H1 (cell line): Measurements from ENCODE around the gene PIAS4. TPM values are rescaled to one million over a fixed set of nuclear protein-coding genes. Genes with fewer than 3 reads are reported as not detected.

Source experiments
- CREB1 ChIP-seq: IDR thresholded peaks from 2 replicates; pipeline ENCODE4 v1.6.1; 2012; ENCODE audit warnings: inconsistent platforms
- KDM4A ChIP-seq: IDR thresholded peaks from one replicate; pipeline ENCODE4 v1.7.1; 2012; ENCODE audit warnings: low read depth, mild to moderate bottlenecking, moderate library complexity, low read length, inconsistent platforms; ENCODE audit not compliant: severe bottlenecking
- RBBP5 ChIP-seq: IDR thresholded peaks from 2 replicates; pipeline ENCODE4 v1.7.1; 2012; ENCODE audit warnings: low read depth, mild to moderate bottlenecking, inconsistent platforms, low read length, moderate library complexity, borderline replicate concordance
- RNF2 ChIP-seq: fragments of 200-900, 300-1000 bp; sonication (generic); IDR thresholded peaks from 2 replicates; pipeline ENCODE4 v1.7.1; 2016; ENCODE audit warnings: borderline replicate concordance, low read depth, mild to moderate bottlenecking, antibody characterized with exemption, low read length; ENCODE audit not compliant: poor library complexity, severe bottlenecking; ENCODE audit errors: missing control alignments
- polyA plus RNA-seq, 7 experiments: library from polyadenylated mRNA; depleted of rRNA in 3 of 7; stranded (reverse) in 5 of 7; unstranded in 2 of 7; fragments of >200 nt in 5 of 7; fragments of 200-250 nt in 2 of 7; gene quantifications; 1 replicate in 5 of 7; 2 replicates in 1 of 7; 4 replicates in 1 of 7; pipeline versions ENCODE4 v1.2.1 to v1.2.3, GENCODE V29; 2011 to 2013; ENCODE audit warnings: missing spikeins in 2 of 7, mixed read lengths in 2 of 7
- total RNA-seq: library from RNA; stranded (reverse); fragmentation: NEBNext Ultra II Directional; extraction: Animal tissue kit (Norgen Biotek cat#: 25700); gene quantifications from 2 replicates; pipeline ENCODE4 v1.2.1, GENCODE V29; 2021
- TF ChIP-seq, protein P1 (sequence below): fragments of 300-600 bp; sonication (generic); IDR thresholded peaks from 2 replicates; pipeline ENCODE4 v1.7.1; 2012; ENCODE audit warnings: low read length, moderate library complexity, mild to moderate bottlenecking, inconsistent platforms; ENCODE audit not compliant: insufficient replicate concordance

Gene PIAS4
- total and polyA plus RNA-seq, 2 of the 8 experiments (the other 6 are each of a cell fraction or from before 2014, with no cell fraction given), result 30.2 to 51.4 TPM

DNA sequence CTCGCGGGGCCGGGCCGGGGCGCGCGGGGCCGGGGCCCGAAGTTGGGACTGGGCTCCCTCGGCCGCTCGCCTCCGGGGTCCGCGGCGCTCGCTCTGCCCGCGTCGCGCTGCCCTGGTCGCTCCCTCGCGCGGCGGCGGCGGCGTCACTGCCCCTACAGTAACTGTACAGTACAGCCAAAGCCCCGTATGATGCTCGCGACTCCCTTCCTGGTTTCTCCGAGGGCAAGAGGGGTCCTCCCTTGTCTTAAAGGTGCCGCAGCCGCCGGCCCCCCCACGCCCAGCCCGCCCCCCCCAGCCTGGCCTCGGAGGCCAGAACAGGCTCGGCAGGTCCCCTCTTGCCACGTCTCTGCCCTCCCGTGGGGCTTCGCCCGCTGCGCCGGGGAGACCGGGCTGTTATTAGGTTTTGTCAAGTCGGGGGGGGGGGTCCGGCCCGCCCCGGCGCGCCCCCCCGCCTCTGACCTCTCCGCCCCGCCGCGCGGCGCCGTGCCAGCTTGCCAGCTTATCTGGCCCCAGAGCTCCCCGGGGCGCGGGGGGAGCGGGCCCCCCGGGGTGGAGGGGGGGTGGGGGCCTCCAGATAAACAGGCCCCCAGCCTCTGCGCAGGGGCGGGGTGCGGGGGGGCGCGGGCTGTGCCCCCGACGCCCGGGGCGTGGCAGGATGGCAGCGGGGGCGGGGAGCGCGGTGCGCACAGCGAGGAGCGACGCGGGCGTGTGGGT, 59.3 kb downstream of the PIAS4 start, which contains the start of gene ZBTB7A (continued):
- TF ChIP-seq, protein P1, sequence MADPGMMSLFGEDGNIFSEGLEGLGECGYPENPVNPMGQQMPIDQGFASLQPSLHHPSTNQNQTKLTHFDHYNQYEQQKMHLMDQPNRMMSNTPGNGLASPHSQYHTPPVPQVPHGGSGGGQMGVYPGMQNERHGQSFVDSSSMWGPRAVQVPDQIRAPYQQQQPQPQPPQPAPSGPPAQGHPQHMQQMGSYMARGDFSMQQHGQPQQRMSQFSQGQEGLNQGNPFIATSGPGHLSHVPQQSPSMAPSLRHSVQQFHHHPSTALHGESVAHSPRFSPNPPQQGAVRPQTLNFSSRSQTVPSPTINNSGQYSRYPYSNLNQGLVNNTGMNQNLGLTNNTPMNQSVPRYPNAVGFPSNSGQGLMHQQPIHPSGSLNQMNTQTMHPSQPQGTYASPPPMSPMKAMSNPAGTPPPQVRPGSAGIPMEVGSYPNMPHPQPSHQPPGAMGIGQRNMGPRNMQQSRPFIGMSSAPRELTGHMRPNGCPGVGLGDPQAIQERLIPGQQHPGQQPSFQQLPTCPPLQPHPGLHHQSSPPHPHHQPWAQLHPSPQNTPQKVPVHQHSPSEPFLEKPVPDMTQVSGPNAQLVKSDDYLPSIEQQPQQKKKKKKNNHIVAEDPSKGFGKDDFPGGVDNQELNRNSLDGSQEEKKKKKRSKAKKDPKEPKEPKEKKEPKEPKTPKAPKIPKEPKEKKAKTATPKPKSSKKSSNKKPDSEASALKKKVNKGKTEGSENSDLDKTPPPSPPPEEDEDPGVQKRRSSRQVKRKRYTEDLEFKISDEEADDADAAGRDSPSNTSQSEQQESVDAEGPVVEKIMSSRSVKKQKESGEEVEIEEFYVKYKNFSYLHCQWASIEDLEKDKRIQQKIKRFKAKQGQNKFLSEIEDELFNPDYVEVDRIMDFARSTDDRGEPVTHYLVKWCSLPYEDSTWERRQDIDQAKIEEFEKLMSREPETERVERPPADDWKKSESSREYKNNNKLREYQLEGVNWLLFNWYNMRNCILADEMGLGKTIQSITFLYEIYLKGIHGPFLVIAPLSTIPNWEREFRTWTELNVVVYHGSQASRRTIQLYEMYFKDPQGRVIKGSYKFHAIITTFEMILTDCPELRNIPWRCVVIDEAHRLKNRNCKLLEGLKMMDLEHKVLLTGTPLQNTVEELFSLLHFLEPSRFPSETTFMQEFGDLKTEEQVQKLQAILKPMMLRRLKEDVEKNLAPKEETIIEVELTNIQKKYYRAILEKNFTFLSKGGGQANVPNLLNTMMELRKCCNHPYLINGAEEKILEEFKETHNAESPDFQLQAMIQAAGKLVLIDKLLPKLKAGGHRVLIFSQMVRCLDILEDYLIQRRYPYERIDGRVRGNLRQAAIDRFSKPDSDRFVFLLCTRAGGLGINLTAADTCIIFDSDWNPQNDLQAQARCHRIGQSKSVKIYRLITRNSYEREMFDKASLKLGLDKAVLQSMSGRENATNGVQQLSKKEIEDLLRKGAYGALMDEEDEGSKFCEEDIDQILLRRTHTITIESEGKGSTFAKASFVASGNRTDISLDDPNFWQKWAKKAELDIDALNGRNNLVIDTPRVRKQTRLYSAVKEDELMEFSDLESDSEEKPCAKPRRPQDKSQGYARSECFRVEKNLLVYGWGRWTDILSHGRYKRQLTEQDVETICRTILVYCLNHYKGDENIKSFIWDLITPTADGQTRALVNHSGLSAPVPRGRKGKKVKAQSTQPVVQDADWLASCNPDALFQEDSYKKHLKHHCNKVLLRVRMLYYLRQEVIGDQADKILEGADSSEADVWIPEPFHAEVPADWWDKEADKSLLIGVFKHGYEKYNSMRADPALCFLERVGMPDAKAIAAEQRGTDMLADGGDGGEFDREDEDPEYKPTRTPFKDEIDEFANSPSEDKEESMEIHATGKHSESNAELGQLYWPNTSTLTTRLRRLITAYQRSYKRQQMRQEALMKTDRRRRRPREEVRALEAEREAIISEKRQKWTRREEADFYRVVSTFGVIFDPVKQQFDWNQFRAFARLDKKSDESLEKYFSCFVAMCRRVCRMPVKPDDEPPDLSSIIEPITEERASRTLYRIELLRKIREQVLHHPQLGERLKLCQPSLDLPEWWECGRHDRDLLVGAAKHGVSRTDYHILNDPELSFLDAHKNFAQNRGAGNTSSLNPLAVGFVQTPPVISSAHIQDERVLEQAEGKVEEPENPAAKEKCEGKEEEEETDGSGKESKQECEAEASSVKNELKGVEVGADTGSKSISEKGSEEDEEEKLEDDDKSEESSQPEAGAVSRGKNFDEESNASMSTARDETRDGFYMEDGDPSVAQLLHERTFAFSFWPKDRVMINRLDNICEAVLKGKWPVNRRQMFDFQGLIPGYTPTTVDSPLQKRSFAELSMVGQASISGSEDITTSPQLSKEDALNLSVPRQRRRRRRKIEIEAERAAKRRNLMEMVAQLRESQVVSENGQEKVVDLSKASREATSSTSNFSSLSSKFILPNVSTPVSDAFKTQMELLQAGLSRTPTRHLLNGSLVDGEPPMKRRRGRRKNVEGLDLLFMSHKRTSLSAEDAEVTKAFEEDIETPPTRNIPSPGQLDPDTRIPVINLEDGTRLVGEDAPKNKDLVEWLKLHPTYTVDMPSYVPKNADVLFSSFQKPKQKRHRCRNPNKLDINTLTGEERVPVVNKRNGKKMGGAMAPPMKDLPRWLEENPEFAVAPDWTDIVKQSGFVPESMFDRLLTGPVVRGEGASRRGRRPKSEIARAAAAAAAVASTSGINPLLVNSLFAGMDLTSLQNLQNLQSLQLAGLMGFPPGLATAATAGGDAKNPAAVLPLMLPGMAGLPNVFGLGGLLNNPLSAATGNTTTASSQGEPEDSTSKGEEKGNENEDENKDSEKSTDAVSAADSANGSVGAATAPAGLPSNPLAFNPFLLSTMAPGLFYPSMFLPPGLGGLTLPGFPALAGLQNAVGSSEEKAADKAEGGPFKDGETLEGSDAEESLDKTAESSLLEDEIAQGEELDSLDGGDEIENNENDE, result no peak
- TF ChIP-seq RNF2, result no peak
- TF ChIP-seq KDM4A, result peak; percentile 39
- TF ChIP-seq RBBP5, result peak; percentile 6; the same call in 1 of the 2 replicates
- peak; percentile 69 for TF ChIP-seq CREB1
